ENCODE data around the gene MAD1L1.

MAD1L1 gene

DNA sequence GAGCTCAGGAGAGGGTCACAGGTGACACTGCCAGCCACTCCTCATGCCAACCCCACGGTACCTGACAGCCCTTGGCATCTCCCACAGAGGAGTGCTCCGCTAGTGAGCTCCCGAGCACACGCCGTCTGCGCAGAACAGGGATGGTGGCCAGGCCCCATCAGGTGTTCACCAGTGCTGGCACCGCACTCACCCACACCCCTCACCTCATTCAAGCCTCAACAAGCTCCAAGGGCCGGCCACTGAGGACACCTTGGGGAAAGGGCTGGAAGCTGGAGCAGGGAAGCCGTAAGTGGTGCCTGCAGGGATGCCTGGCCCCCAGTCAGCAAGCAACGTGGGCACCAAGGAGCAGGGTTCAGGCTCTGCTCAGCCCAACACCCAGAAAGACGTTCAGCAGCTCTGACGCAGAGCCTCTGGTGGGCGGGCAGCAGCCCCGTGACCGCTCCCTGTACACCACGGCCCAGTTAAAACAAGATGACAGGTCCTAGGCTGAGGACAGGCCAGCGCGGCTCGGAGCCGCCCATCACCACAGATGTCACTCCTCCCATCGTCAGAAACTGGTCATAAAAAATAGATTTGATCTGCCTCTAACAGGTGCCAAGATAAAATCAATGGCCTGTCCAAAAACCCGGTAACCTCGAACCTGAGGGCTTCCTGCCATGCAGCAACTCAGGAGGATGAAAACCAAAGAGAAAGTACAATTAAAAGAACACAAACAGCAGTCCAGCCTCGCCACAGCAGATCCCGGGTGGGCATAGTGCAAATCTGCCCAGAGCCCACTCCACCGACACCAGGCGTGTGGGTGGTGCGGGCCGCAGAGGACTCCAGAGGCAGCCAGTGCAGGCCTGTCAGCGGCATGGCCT is 275.9 kb downstream of the MAD1L1 start:
- peaks cover 3% of the 10 kb centered on the region for H3K36me3 ChIP-seq (ENCODE audit: control insufficient read depth, insufficient read depth, low read length)
- no peaks in the 10 kb centered on the region for H3K9me3 ChIP-seq (ENCODE audit: control insufficient read depth, insufficient read depth, low read length)
- H3K9ac ChIP-seq (ENCODE audit: low read depth, low read length): no peak overlapping the region
- no peaks in the 10 kb centered on the region for H3K27me3 ChIP-seq (ENCODE audit: control insufficient read depth, insufficient read depth, low read length)
- no peak overlapping the region for H3K4me3 ChIP-seq (ENCODE audit: low read depth, low read length)
- no peaks in the 10 kb centered on the region for H3K4me1 ChIP-seq (ENCODE audit: control insufficient read depth, insufficient read depth, low read length)

DNA sequence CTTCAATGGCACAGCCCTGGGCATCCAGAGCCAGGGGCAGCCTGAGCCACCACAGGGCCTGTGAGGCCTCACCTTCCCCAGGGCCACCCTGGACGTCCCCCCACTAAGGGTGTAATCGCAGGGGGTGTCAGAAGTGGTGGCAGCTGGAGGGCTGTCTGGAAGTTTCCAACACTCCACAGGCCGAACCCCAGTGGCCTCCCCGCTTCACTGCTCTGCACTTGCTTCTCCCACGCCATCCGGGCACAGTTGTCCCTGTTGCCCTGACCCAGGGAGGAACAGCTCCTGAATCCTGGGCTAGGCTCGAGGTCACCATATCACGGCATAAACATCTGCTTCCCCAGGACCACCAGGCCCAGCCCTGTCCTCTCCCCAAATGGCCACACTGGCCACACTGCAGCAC is 276.6 kb downstream of the MAD1L1 start:
- Histone ChIP-seq H3K36me3 (ENCODE audit: control insufficient read depth, insufficient read depth, low read length) (peaks cover 5% of the 10 kb centered on the region), H3K9ac (ENCODE audit: low read depth, low read length) (no peak overlapping the region), H3K9me3 (ENCODE audit: control insufficient read depth, insufficient read depth, low read length) (no peaks in the 10 kb centered on the region), H3K4me1 (ENCODE audit: control insufficient read depth, insufficient read depth, low read length) (no peaks in the 10 kb centered on the region), H3K27me3 (ENCODE audit: control insufficient read depth, insufficient read depth, low read length) (no peaks in the 10 kb centered on the region), H3K4me3 (ENCODE audit: low read depth, low read length) (no peak overlapping the region)

DNA sequence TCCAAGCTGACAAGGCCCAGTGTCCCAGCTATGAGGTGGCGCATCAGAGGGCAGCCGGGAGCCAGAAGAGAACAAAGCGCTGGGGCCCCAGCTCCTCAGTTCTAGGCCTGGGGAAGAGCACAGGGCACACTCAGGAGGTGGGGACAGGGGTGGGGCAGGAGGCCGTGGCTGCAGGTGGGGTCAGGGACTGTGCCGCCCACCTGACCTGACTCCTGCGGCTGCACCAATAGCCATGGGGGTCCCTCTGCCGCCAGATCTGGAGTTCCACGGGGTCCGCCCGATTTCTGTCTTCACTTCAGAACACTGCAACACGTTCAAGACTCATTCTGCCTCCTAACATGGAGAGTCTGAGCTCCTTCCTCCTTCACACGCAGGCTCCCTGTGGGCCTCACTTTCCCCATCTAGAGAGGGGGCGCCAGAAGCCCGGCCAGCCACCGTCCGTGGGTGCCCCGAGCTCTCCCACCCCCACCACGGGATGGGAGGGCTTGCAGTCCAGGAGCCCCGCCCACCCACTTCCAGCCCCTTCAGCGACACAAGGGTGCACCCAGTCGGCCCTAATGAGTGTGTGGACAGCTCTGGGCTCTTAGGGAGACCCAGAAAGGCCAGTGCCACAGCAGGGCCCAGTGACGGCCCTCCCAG is 278.3 kb downstream of the MAD1L1 start:
- Histone ChIP-seq H3K36me3 (ENCODE audit: control insufficient read depth, insufficient read depth, low read length) (peaks cover 5% of the 10 kb centered on the region), H3K27me3 (ENCODE audit: control insufficient read depth, insufficient read depth, low read length) (no peaks in the 10 kb centered on the region), H3K4me1 (ENCODE audit: control insufficient read depth, insufficient read depth, low read length) (no peaks in the 10 kb centered on the region), H3K9ac (ENCODE audit: low read depth, low read length) (no peak overlapping the region), H3K4me3 (ENCODE audit: low read depth, low read length) (no peak overlapping the region), H3K9me3 (ENCODE audit: control insufficient read depth, insufficient read depth, low read length) (no peaks in the 10 kb centered on the region)

DNA sequence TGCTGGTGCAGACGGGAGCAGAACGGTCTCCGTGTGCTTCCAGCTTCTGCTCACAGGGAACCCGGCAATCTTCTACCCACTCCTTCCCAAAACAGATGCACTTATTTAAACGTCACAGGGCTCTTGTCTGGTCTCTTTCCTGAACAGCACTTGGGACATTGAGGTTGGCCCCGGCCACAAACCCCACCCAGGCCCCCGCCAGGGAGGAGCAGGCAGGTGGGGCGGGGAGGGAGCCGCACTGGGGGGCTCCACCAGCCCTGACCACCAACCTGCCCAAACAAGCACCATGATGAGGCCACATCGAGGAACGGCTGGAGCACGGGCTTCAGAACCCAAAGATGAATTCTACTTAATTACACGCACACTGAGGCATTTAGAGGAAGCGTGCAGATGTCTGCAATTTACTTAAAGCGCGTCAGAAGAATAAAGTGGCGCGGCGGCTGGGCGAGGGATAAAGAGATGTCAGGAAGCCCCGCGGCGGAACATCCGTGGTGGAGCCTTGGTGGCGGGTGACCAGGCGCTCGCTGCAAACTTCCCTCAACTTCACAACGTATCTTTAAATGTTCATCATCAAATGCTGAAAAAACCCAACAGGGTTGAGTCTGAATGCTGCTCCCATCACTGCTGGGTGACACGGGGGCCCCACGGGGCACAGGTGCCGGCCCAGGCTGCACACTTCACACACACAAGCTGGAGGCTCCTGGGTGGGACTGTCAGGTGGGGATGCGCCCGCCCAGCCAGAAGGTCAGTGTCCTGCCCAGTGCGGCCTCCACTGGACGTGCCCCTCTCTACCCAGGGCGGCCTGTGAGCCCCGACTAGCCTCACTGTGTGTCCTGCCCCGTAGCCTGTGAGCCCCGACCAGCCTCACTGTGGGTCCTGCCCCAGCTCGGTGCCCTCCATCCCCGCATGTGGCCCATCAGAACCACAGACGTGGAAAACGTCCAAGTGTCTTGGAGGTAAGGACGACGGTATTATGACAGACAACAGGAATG is 279.2 kb downstream of the MAD1L1 start:
- Histone ChIP-seq H3K27me3 (ENCODE audit: control insufficient read depth, insufficient read depth, low read length) (no peaks in the 10 kb centered on the region), H3K9me3 (ENCODE audit: control insufficient read depth, insufficient read depth, low read length) (no peaks in the 10 kb centered on the region)

DNA sequence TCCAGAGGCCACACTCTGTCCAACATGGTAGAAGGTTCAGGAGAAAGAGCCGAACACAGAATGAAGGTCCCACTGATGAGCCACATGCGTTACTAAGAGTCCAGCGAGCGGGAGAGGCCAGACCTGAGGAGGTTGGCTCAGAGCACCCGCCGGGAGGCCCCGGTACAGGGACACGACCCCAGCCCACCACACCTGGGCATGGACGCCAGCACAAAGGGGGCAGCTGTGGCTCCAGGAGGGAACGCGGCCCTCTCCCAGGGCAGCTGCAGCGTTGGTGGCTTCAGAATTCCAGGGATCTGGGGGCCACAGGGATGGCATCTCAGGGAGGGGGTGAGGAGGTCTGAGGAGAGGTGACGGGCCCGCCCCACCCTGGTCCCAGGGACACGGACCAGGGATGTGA is 280.0 kb downstream of the MAD1L1 start:
- Histone ChIP-seq H3K4me3 (ENCODE audit: low read depth, low read length) (no peak overlapping the region), H3K27me3 (ENCODE audit: control insufficient read depth, insufficient read depth, low read length) (no peaks in the 10 kb centered on the region), H3K4me1 (ENCODE audit: control insufficient read depth, insufficient read depth, low read length) (no peaks in the 10 kb centered on the region), H3K36me3 (ENCODE audit: control insufficient read depth, insufficient read depth, low read length) (peaks cover 4% of the 10 kb centered on the region), H3K9ac (ENCODE audit: low read depth, low read length) (no peak overlapping the region), H3K9me3 (ENCODE audit: control insufficient read depth, insufficient read depth, low read length) (no peaks in the 10 kb centered on the region)

More for the DNA sequence above, 279.2 kb downstream of the MAD1L1 start:
- no peak overlapping the region for H3K9ac ChIP-seq (ENCODE audit: low read depth, low read length)
- H3K4me3 ChIP-seq (ENCODE audit: low read depth, low read length): no peak overlapping the region
- H3K36me3 ChIP-seq (ENCODE audit: control insufficient read depth, insufficient read depth, low read length): peaks cover 5% of the 10 kb centered on the region
- H3K4me1 ChIP-seq (ENCODE audit: control insufficient read depth, insufficient read depth, low read length): no peaks in the 10 kb centered on the region

DNA sequence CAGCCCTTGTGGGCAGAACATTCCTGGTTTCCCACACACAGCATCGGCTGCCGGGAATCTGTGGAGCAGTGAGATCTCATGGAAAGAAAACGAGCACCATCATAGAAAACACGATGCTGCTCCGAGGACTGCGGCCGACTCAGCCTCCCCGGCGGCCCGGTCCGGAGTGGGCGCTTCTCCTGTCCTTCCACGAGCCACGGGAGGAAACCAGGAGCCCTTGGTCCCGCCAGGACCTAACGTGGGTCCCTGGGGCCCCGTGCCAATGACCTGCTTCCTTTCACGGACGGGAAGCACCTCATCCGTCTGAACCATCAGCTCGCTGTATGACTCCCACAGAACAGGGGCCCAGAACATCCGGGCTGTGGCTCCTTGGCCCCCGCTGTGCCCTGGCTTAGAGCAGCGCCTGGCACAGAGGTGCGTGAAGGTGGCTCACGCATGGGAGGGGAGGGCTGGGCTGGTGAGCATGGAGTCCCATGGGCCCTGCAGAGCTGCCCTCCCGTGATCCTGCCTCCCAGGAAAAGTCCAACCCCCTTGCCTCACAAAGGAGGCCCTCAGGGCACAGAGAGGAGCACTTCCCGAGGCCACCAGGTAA is 280.5 kb downstream of the MAD1L1 start:
- peaks cover 2% of the 10 kb centered on the region for H3K36me3 ChIP-seq (ENCODE audit: control insufficient read depth, insufficient read depth, low read length)
- H3K9me3 ChIP-seq (ENCODE audit: control insufficient read depth, insufficient read depth, low read length): no peaks in the 10 kb centered on the region
- no peak overlapping the region for H3K9ac ChIP-seq (ENCODE audit: low read depth, low read length)
- H3K4me1 ChIP-seq (ENCODE audit: control insufficient read depth, insufficient read depth, low read length): no peaks in the 10 kb centered on the region
- no peaks in the 10 kb centered on the region for H3K27me3 ChIP-seq (ENCODE audit: control insufficient read depth, insufficient read depth, low read length)
- H3K4me3 ChIP-seq (ENCODE audit: low read depth, low read length): no peak overlapping the region

DNA sequence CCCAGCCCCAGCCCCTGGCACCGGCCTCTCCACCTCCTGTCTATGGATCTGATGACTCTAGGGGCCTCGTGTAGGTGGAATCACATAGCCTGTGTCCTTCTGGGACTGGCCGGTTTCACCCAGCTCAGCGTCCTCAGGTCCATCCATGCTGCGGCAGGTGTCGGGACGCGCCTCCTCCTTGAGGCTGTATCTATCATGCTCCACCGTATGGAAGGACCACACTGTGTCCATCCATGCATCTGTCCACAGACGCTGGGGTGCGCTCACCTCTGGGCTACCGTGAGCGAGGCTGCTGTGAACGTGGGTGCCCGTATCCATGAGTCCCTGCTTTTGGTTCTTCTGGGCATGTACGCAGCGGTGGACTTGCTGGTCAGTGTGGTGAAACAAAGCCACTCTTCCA is 281.1 kb downstream of the MAD1L1 start:
- Histone ChIP-seq H3K9me3 (ENCODE audit: control insufficient read depth, insufficient read depth, low read length) (no peaks in the 10 kb centered on the region), H3K4me3 (ENCODE audit: low read depth, low read length) (no peak overlapping the region), H3K4me1 (ENCODE audit: control insufficient read depth, insufficient read depth, low read length) (no peaks in the 10 kb centered on the region), H3K9ac (ENCODE audit: low read depth, low read length) (no peak overlapping the region), H3K36me3 (ENCODE audit: control insufficient read depth, insufficient read depth, low read length) (peaks cover 2% of the 10 kb centered on the region), H3K27me3 (ENCODE audit: control insufficient read depth, insufficient read depth, low read length) (no peaks in the 10 kb centered on the region)

DNA sequence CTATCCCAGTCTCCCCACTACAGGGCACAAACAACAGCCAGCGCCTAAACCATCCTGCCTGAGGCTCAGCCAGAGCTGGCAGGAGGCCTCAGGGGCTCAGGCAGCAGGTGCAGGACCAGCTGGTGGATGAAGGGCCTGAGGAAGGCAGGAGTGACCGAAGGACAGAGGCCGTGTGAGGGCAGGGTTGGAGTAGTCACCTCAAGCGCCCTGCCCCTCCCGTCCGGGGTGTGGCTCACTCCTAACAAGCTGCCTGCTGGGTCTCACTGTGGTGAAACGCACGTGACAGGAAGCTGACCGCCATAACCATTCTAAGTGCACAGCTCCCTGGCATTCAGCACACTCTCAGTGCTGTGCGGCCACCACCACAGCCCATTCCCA is 281.6 kb downstream of the MAD1L1 start:
- Histone ChIP-seq H3K4me1 (ENCODE audit: control insufficient read depth, insufficient read depth, low read length) (no peaks in the 10 kb centered on the region), H3K9me3 (ENCODE audit: control insufficient read depth, insufficient read depth, low read length) (no peaks in the 10 kb centered on the region), H3K9ac (ENCODE audit: low read depth, low read length) (no peak overlapping the region), H3K4me3 (ENCODE audit: low read depth, low read length) (no peak overlapping the region), H3K27me3 (ENCODE audit: control insufficient read depth, insufficient read depth, low read length) (no peaks in the 10 kb centered on the region), H3K36me3 (ENCODE audit: control insufficient read depth, insufficient read depth, low read length) (peaks cover 2% of the 10 kb centered on the region)

DNA sequence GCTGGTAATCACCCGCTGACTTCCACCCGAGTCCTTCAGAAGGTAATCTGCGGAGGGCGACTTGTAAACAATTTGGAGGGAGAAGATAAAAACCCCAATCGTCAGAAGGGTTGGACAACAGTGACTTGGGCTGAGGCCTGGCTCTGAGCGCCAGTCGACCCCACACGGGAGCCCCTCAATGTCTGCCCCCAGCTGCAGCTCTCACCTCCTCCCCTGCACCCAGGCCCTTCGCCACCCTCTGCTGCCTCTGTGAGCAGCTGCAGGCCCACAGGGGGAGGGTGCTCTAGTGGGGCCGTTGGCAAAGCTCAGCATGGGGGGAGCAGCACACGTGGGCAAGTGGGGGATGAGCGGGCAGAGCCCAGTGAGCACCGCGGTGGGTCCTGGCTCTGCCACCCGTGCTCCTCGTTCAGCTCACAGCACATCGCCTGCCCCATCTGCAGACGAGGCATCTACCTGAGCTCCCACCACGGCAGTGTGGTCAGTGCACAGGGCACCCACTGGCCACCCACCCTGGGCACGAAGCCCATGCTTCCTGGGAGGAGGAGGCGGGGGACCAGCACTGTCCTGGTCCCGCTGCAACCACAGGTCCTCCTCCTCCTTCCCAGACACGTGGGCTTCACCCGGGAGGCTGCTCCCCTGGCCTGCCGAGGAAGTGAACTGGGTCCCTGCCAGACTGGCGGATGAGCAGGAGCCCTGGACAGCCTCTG is 282.1 kb downstream of the MAD1L1 start:
- H3K9me3 ChIP-seq (ENCODE audit: control insufficient read depth, insufficient read depth, low read length): no peaks in the 10 kb centered on the region
- H3K4me1 ChIP-seq (ENCODE audit: control insufficient read depth, insufficient read depth, low read length): no peaks in the 10 kb centered on the region
- no peak overlapping the region for H3K9ac ChIP-seq (ENCODE audit: low read depth, low read length)
- no peak overlapping the region for H3K4me3 ChIP-seq (ENCODE audit: low read depth, low read length)
- peaks cover 2% of the 10 kb centered on the region for H3K36me3 ChIP-seq (ENCODE audit: control insufficient read depth, insufficient read depth, low read length)
- H3K27me3 ChIP-seq (ENCODE audit: control insufficient read depth, insufficient read depth, low read length): no peaks in the 10 kb centered on the region

DNA sequence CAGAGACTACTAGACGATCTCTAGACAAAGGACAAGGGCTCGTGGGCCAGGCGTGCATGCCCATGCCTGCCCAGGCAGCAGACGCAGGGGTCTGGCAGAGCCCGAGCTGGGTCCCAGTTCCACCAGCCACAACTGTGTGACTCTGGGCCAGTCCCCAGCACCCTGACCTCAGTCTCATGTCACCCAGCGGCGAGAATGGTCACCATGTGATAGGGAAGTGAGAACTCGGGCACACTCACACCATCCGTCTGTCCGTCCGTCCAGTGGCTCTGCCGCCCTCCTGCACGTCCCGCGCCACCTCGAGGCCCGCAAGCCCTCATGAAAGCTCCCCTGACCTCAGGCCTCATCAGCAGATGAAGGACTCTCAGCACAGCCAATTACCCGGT is 282.7 kb downstream of the MAD1L1 start:
- Histone ChIP-seq H3K9ac (ENCODE audit: low read depth, low read length) (no peak overlapping the region), H3K36me3 (ENCODE audit: control insufficient read depth, insufficient read depth, low read length) (peaks cover 2% of the 10 kb centered on the region), H3K27me3 (ENCODE audit: control insufficient read depth, insufficient read depth, low read length) (no peaks in the 10 kb centered on the region), H3K4me1 (ENCODE audit: control insufficient read depth, insufficient read depth, low read length) (no peaks in the 10 kb centered on the region), H3K9me3 (ENCODE audit: control insufficient read depth, insufficient read depth, low read length) (no peaks in the 10 kb centered on the region), H3K4me3 (ENCODE audit: low read depth, low read length) (no peak overlapping the region)

DNA sequence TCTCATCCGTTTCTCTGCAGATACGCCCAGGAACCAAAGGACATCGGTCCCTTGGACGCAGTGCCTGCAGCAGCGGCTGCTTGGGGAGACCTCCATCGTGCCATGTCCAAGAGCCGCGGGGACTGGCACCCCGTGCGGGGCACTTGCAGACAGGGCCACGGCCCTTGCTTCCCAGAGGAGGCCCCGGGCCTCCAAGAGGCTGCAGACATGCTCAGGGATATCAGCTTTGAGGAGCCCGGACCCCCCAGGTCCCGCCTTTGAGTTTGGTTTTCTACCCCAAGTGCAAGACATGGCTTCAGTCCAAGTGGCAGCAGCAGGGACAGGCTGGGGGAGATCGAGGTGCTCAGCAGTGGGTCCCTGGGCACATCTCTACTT is 283.1 kb downstream of the MAD1L1 start:
- H3K9me3 ChIP-seq (ENCODE audit: control insufficient read depth, insufficient read depth, low read length): no peaks in the 10 kb centered on the region
- H3K27me3 ChIP-seq (ENCODE audit: control insufficient read depth, insufficient read depth, low read length): no peaks in the 10 kb centered on the region
- no peak overlapping the region for H3K9ac ChIP-seq (ENCODE audit: low read depth, low read length)
- no peaks in the 10 kb centered on the region for H3K4me1 ChIP-seq (ENCODE audit: control insufficient read depth, insufficient read depth, low read length)
- H3K4me3 ChIP-seq (ENCODE audit: low read depth, low read length): no peak overlapping the region
- peaks cover 2% of the 10 kb centered on the region for H3K36me3 ChIP-seq (ENCODE audit: control insufficient read depth, insufficient read depth, low read length)
